ENCODE measurements around the gene ALPP.
"Not testable (repeated sequence)": the region's sequence is repeated elsewhere in the genome, so short reads cannot be mapped to it uniquely, and the experiment has no call there.

ALPP gene

GRCh38 chr2:232364806-232365594 is 13.6 kb upstream of the ALPP start:
- DNase-seq: not testable (repeated sequence)

GRCh38 chr2:232365621-232366321 is 12.8 kb upstream of the ALPP start:
- peak; percentile 15 for DNase-seq

GRCh38 chr2:232366461-232366860 is 12.1 kb upstream of the ALPP start:
- not testable (repeated sequence) for DNase-seq

- DNase-seq: no peak
Measured at GRCh38 chr2:232367016-232367415, 11.5 kb upstream of the ALPP start.

GRCh38 chr2:232367591-232368233 is 10.8 kb upstream of the ALPP start:
- DNase-seq: no peak

GRCh38 chr2:232368311-232368731 is 10.2 kb upstream of the ALPP start:
- peak; percentile 5 for DNase-seq

GRCh38 chr2:232369126-232369951 is 9.2 kb upstream of the ALPP start:
- DNase-seq: no peak

GRCh38 chr2:232370007-232370406 is 8.5 kb upstream of the ALPP start:
- not testable (repeated sequence) for DNase-seq

GRCh38 chr2:232372231-232373208 is 6.0 kb upstream of the ALPP start:
- DNase-seq: peak; percentile 8

- DNase-seq: no peak
Measured at GRCh38 chr2:232374356-232374755, 4.2 kb upstream of the ALPP start.

- DNase-seq: no peak
Measured at GRCh38 chr2:232375164-232375563, 3.4 kb upstream of the ALPP start.

GRCh38 chr2:232376260-232376659 is 2.3 kb upstream of the ALPP start:
- no peak for DNase-seq

- no peak for DNase-seq
Measured at GRCh38 chr2:232376713-232377112, 1.8 kb upstream of the ALPP start.

- DNase-seq: no peak
Measured at GRCh38 chr2:232377319-232377718, 1.2 kb upstream of the ALPP start.

- DNase-seq: no peak
Measured at GRCh38 chr2:232377841-232378734, 463 bp upstream of the ALPP start.

GRCh38 chr2:232379610-232380590 is 1.3 kb downstream of the ALPP start:
- not testable (repeated sequence) for DNase-seq

- not testable (repeated sequence) for DNase-seq
Measured at GRCh38 chr2:232381204-232382031, 2.9 kb downstream of the ALPP start.
